Measurements from ENCODE around the gene SUPT4H1.
"Not testable (repeated sequence)": the region's sequence is repeated elsewhere in the genome, so short reads cannot be mapped to it uniquely, and the experiment has no call there.

The SUPT4H1 gene

DNA sequence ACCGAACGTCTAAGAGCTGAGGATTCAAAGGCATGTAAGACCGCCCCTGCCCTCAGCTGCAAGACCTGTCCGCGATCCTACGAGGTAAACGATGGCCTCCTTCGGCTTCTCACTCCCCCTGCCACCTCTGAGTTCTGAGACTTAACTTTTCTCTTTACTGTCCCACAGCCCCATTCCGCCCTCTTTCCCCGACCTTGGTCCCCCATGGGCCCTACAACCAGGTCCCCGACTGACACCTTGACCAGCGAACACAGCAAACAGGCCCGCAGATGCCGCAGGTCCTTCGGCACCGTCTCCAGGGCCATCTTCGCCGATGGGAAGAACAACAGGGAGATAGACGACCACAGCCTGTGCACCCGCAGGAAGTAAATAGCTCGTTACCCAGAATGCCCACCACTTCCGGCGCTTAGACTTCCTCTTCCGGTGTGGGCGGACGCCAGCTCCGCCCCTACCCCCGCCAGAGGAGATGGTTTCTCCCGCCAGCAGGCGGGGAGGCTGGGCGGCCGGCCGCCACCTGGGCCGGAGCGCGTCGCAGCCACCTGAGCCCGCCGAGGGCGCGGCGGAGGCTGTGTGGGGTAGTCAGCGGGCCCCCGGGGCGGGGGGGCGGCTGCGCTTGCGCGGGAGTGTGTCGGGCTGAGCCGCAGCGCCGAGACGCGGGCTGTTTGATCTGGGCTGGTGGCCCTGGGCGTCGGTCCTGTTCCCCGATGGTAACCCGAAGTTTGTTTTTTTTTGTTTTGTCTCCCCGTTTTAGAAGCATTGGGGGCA, at the start of gene SUPT4H1:
TSS of gene SUPT4H1 (minus strand) at position 371 of the 765 bp plus-strand sequence. CDS start at position 305, 66 bp downstream.
- FAIRE-seq = no peak

DNA sequence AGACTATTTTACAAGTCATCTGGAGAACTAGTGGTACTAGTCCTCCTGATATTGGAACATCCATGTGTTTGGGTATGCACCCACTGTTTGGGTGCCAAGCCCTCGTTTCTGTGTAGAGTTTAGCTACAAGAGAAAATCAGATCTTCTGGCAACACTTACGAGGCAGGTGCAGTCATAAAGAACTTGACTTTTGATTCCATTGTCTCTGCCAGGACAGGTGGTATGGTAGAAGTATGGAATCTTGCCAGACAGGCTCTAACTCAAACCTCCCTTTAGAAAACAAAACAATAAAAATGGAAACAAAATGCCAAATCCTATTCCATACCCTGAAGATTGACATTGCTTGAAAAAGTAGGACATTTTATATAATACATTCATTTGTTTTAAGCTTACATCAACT, 49.3 kb upstream of the SUPT4H1 start:
- FAIRE-seq = no peak

GRCh38 chr17:58400826-58401225, 48.8 kb upstream of the SUPT4H1 start:
- no peak for FAIRE-seq

DNA sequence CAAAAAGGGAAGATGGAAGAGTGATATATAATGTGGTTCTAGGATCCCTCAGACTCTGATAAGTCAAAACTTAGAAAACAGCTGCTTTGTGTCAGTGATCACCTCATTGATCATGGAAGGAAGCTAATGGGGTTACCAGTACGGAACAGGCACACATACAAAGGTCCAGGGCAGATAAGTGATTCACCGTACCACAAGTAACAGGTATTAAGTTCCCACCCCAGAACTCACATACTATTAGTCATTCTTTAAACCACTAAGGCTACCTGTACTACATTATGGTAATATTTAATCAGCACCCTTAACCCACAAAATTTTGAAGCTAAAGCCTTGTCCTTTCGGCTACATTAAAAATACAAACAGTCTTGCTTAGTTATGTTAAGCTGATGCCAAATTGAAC, 48.0 kb upstream of the SUPT4H1 start:
- no peak for FAIRE-seq

- FAIRE-seq = no peak
These were observed 46.7 kb upstream of the SUPT4H1 start for GRCh38 chr17:58398574-58399266.

DNA sequence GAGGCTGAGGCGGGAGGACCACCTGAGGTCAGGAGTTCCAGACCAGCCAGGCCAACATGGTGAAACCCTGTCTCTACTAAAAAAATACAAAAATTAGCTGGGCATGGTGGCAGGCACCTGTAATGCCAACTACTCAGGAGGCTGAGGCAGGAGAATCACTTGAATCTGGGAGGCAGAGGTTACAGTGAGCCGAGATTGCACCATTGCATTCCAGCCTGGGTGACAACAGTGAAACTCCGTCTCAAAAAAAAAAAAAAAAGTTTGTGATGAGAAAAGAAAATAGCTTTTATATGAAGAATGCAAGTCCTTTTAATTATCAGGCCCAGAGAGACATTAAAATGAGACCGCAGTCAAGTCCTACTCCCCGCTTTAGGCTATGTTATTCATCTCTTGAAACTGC, 45.4 kb upstream of the SUPT4H1 start:
- not testable (repeated sequence) for FAIRE-seq

DNA sequence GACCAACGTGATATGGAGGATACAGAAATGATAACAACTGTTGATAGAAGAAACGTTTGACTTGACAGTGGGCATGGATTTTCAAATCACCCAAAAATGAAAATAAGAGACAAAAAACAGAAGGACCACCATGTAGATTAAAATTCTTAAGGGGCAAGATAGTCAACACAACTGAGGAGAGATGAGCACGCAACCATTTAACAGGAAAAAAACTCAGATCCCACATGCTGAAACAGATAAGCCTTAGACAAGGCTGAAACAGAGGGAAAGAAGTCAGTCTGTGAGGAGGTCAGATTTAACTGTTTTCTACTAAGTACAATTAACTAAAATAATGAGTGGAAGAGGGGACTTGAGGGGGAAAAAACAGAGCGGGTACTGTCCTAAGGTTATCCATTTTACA, 44.2 kb upstream of the SUPT4H1 start:
- FAIRE-seq = no peak

DNA sequence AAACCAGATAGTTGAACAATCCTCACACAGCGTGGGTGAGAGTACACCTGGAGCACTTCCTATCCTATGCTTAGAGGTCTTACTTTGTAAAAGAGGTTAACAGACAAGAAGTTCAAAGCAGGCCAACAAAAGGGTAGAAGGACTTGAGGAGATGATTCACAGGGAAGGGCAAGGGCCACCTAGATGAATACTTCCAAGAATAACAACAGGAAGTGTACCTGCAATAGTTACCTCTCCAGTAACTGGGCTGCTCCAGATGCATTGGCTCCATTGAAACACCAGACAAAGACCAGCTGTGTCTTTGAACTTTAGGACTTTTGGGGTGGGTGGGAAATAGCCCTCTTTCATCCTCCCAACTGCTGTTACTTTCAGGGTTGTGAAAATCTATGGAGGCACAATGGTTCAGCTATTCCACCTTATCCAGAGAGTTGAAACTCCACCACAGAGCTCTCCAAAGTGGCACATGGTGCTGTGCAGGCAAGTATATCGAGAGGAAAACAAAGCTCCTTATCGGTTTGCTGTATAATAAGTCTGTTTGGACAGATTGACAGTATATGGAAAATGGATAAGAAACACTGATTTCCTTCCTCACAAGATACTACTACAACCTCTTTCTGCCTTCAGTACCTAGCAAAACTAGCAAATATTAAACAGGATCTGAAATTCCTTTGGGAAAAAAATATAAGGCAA, 42.7 kb upstream of the SUPT4H1 start:
- no peak for FAIRE-seq

DNA sequence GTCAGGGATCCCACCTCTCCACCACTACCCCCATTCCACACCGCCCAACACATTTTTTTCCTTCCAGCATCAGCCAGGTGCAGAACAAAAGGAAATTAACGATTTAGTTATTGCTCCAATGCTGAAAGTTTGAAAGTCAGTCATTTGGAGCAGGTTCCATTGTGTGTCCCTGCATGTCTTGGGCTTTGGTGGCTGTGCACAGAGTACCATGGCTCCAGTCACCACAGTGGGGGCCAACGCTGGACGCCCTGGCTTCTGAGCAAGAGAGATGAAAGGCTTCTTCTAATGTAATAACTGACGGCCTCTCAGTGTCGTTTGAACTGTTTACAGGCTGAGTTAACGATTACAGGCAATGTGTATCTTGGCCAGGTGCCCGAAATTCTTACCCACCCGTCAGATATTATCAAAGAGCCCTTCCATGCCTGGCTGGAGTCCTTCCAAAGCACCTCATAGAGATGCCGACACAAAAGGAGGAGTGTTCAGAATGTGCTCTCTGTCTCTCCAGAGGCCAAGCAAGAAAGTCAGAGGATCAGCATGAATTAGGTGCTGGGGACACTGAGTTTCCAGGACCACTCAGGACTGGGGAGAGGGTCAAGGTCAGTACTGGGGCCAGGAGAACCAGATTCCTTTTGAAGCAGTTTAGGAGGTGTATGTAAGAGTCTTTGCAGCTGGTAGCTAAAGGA, 39.4 kb upstream of the SUPT4H1 start:
- FAIRE-seq = no peak

DNA sequence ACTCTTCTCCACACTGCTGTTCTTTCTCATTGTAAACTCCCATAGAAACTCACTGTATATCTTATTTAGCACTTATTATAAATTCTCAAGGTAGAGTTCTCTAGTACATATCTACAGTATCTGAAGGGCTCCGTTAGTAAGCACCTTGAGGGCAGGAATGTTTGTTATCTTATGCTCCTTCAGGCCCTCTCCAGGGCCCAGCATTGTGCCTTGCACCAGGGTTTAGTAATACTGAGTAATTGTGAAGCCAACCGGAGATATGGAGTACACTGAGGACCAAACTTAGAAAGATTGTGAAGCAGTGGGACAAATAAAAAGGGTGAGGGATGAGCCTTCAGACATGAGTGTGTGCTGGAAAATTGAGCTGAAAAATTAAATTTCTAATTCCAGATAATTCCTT, 38.9 kb upstream of the SUPT4H1 start:
- no peak for FAIRE-seq

DNA sequence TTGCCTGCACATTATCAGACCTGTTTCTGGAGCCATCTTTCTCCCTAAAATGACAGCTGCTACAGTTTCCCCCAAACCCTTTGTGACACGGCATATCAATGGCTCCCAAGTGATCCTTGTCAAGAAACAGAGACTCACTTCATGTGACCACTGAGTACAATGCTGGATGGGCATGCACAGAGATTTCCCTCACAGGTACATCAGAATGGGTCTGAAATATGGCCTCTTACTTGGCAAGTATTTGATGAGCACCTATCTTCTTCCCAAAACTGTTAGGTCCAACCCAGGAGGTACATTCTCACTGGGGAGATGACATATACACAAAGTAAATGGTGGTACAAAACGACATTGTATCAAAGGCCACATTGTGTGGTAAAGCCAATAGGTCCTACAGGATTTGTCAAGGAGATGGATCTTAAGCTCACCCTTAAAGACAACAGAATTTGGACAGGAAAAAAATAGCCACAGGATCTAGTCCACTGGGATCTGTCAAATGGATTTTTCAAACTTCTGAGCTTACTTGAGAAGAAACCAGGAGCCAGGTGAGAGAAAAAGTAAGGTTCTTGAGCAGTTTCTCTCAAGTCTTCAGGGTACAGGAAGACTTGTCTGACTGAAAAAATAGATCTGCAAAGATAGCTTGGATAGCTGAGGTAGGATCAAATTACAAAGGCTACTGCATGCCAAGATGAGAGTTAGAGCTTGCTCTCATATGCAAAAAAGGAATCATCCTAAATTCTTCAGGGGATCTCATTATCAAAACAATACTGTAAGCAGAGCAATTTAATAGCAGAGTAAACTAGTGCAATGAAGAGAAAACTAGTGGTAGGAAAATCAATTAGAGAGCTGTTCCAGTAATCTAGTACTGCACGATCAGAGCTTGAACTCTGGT, 36.5 kb upstream of the SUPT4H1 start:
- FAIRE-seq = no peak

GRCh38 chr17:58387834-58388233, 35.8 kb upstream of the SUPT4H1 start:
- FAIRE-seq = no peak

- no peak for FAIRE-seq
These were observed 34.7 kb upstream of the SUPT4H1 start for GRCh38 chr17:58386708-58387107.

- no peak for FAIRE-seq
These were observed 33.4 kb upstream of the SUPT4H1 start for GRCh38 chr17:58385359-58385899.

GRCh38 chr17:58384897-58385296, 32.9 kb upstream of the SUPT4H1 start:
- no peak for FAIRE-seq

- FAIRE-seq = no peak
These were observed 32.0 kb upstream of the SUPT4H1 start for GRCh38 chr17:58383892-58384462.

- FAIRE-seq = no peak
These were observed 30.9 kb upstream of the SUPT4H1 start for GRCh38 chr17:58382872-58383242.

- FAIRE-seq = no peak
These were observed 30.3 kb upstream of the SUPT4H1 start for GRCh38 chr17:58382108-58382871.

GRCh38 chr17:58381124-58382035, 29.4 kb upstream of the SUPT4H1 start:
- no peak for FAIRE-seq

Data from G401.6 (cell line).